Thyroid gland (tissue), 4 donors: Measurements from ENCODE around the gene CDK5. TPM values are rescaled to one million over a fixed set of nuclear protein-coding genes. Genes with fewer than 3 reads are reported as not detected.

ENCODE experiments used
- DNase-seq, 2 donors: peaks; one replicate each; pipeline ENCODE4 v3.0.0-alpha.2; 2019
- H3K27ac ChIP-seq, 3 donors: fragments of 200-600 bp; sonication (generic); 1 replicate in 2 of 3; 2 replicates in 1 of 3; pipeline ENCODE4 v1.5.1; 2016 to 2019; ENCODE audit warnings: mild to moderate bottlenecking in 1 of 3, moderate library complexity in 1 of 3
- H3K27me3 ChIP-seq: fragments of 200-600 bp; sonication (generic); one replicate; pipeline ENCODE4 v1.5.1; 2019
- H3K36me3 ChIP-seq, 2 donors: fragments of 200-600 bp; sonication (generic); one replicate each; pipeline ENCODE4 v1.5.1; 2016 to 2019
- H3K4me1 ChIP-seq, 2 donors: fragments of 200-600 bp; sonication (generic); one replicate each; pipeline ENCODE4 v1.5.1; 2017 to 2019
- H3K4me3 ChIP-seq, 3 donors: fragments of 200-600 bp; sonication (generic); replicated peaks in 1 of 3; 1 replicate in 2 of 3; 2 replicates in 1 of 3; pipeline ENCODE4 v1.5.1; 2016; ENCODE audit warnings: mild to moderate bottlenecking in 1 of 3
- H3K9me3 ChIP-seq: fragments of 200-600 bp; sonication (generic); one replicate; pipeline ENCODE4 v1.5.1; 2017
- POLR2A ChIP-seq, 2 donors: fragments of 450-650 bp; IDR thresholded peaks; one replicate each; pipeline ENCODE4 v1.6.1; 2017; ENCODE audit warnings: antibody characterized with exemption in 2 of 2, mild to moderate bottlenecking in 2 of 2, moderate library complexity in 1 of 2
- WGBS, 2 donors: methylation state at CpG; one replicate each; pipeline ENCODE4 v1.1.5; 2017; 5-methylcytosine and 5-hydroxymethylcytosine counted together
- intact Hi-C: fragments of 100-400 bp; cut with DNase I; formaldehyde crosslinking; loops from one replicate; pipeline ENCODE4 v1.15.1; 2023
- total RNA-seq, 4 donors: library from RNA; depleted of rRNA; stranded (reverse); fragments of >200 nt; gene quantifications; one replicate each; pipeline ENCODE4 v1.2.3, GENCODE V29; 2016
- TF ChIP-seq, protein P1 (sequence below), 6 experiments: fragments of 200-600 bp in 3 of 6; fragments of 450-650 bp in 3 of 6; sonication (generic) in 3 of 6; IDR thresholded peaks; one replicate each; pipeline ENCODE4 v1.5.1; 2016 to 2019; ENCODE audit warnings: antibody characterized with exemption in 6 of 6, mild to moderate bottlenecking in 2 of 6, inconsistent platforms in 1 of 6, moderate library complexity in 1 of 6

CDK5 gene
- total RNA-seq, 4 donors from 2014 or later: 5.3 to 17.4 (median 9.6) TPM

DNA sequence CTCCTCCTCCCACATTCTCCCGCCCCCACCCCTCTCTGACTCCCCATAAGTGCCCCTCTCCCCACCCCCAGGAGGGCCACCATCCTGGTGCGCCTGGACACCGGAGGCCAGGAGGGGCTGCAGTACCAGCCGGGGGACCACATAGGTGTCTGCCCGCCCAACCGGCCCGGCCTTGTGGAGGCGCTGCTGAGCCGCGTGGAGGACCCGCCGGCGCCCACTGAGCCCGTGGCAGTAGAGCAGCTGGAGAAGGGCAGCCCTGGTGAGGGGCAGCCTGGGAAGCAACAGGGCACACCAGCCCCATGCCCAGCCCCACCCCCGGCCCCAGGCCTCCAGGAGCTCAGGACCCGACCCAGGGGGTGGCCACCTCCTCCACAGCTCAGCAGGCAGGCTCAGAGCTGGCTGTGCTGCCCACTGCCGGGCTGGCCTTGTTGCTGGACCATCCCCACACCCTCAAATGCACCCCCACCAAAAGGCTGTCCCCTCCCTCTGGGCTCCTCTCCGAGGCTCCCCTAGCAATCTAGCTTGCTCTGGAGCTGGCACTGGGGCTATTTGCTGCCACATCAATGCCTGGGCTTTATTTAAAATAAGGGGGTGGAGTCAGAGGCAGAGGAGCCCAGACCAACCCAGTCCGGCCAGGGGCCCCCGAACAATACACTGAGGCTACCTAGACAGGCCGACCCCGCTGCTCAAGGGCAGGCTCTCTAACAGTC lies 48.2 kb downstream of the CDK5 start:
- TF ChIP-seq POLR2A (IDR thresholded peaks at IDR 0.05): no peak
- TF ChIP-seq, protein P1, sequence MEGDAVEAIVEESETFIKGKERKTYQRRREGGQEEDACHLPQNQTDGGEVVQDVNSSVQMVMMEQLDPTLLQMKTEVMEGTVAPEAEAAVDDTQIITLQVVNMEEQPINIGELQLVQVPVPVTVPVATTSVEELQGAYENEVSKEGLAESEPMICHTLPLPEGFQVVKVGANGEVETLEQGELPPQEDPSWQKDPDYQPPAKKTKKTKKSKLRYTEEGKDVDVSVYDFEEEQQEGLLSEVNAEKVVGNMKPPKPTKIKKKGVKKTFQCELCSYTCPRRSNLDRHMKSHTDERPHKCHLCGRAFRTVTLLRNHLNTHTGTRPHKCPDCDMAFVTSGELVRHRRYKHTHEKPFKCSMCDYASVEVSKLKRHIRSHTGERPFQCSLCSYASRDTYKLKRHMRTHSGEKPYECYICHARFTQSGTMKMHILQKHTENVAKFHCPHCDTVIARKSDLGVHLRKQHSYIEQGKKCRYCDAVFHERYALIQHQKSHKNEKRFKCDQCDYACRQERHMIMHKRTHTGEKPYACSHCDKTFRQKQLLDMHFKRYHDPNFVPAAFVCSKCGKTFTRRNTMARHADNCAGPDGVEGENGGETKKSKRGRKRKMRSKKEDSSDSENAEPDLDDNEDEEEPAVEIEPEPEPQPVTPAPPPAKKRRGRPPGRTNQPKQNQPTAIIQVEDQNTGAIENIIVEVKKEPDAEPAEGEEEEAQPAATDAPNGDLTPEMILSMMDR (IDR thresholded peaks at IDR 0.05): no peak
- no peak overlapping the region for H3K27ac ChIP-seq
- WGBS, 2 donors: 47 to 63% methylated on average over 2 to 6 of the region's 22 CpGs
- no peaks in the 10 kb centered on the region for H3K9me3 ChIP-seq
- peaks cover 4% of the 10 kb centered on the region for H3K27me3 ChIP-seq
- peaks cover 7 to 33% of the 10 kb centered on the region in 2 donors for H3K4me1 ChIP-seq
- no peaks in the 10 kb centered on the region for H3K36me3 ChIP-seq
- intact Hi-C loops: no loop called here
- no peak for DNase-seq
- no peak overlapping the region for H3K4me3 ChIP-seq

DNA sequence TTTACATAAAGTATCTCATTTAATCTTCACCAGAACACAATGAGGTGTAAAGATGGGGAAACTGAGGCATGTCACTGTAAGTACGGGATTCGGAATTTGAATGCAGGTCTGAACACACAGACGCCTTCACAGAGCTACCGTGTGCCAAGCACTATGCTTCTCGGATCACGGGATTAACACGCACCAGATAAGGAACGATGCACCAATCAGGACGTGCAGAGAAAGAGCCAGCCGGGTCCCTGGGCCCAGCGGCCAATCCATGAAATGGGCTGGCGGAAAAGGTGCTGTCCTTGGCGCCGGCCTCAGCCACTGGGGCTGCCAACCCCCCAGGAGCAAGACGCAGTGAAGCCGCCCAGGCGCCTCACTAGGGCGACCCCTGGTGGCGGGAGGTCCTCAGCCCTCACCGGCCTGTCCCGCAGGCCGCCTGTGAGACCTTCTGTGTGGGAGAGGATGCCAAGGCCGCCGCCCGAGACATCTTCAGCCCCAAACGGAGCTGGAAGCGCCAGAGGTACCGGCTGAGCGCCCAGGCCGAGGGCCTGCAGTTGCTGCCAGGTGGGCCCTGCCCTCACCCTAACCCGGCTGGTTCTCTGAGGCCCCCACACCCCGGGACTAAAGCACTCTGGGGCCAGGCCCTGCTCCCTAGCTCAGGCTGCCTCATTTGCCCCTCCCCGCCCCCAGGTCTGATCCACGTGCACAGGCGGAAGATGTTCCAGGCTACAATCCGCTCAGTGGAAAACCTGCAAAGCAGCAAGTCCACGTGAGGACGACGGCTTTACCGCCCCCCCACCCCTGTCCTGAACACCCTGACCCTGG lies 49.0 kb downstream of the CDK5 start:
- Histone ChIP-seq H3K27ac (peak overlapping the region in 1 of 3 donors; percentile 2), H3K9me3 (no peaks in the 10 kb centered on the region), H3K27me3 (peaks cover 4% of the 10 kb centered on the region), H3K4me3 (no peak overlapping the region), H3K4me1 (peaks cover 4 to 29% of the 10 kb centered on the region in 2 donors), H3K36me3 (no peaks in the 10 kb centered on the region)
- WGBS, 2 donors: 33 to 60% methylated on average over 21 to 32 of the region's 40 CpGs
- intact Hi-C loops: no loop called here
- DNase-seq: peak; percentile 38 to 58
- TF ChIP-seq POLR2A (IDR thresholded peaks at IDR 0.05): no peak
- TF ChIP-seq, protein P1 (IDR thresholded peaks at IDR 0.05): peak; percentile 36 to 82 (median 60)

DNA sequence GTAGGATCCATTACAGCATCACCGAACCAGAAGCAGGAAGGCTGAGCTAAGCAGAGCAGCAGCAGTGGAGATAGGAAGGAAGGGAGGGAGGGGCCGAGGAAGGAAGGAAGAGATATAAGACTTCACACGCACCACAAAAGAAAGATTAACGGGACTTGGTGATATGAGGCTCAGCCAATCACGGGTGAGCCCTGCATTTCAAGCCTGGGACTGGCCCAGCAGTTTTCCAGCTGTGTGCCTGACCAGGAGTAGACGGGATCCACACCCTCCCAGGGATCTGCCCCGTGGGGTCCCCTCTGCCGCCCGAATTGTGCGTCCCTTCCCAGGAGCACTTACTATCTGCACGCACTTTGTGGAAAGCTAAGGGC lies 49.6 kb downstream of the CDK5 start:
- Histone ChIP-seq H3K4me1 (peaks cover 0 to 23% of the 10 kb centered on the region in 2 donors), H3K27me3 (no peaks in the 10 kb centered on the region), H3K4me3 (no peak overlapping the region), H3K36me3 (no peaks in the 10 kb centered on the region), H3K27ac (peak overlapping the region in 1 of 3 donors; percentile 2), H3K9me3 (no peaks in the 10 kb centered on the region)
- no peak for TF ChIP-seq POLR2A (IDR thresholded peaks at IDR 0.05)
- TF ChIP-seq, protein P1 (IDR thresholded peaks at IDR 0.05): no peak
- WGBS, 2 donors: 49 to 62% methylated on average over 11 of the region's 11 CpGs
- no peak for DNase-seq
- intact Hi-C loops: no loop called here

DNA sequence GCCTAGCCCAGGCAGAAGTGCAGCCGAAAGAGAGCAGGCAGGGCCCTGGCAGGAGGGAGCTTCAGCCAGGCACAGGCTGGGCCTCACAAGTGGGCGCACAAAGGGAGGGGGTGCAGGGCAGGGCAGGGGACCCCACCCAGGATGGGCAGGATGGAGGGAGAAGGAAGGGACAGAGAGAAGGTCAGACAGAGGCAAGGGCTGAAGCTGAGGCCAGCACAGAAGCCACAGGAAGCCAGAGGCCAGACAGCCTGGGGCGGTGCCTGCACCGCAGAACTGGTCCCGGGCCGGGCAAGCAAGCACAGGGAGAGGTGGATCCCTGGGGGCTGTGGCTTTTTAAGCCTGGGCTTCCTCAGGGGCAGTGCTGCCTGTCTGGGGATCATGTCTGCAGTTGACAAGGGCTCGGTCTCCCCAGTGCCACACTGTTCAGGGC lies 50.2 kb downstream of the CDK5 start:
- 63 to 90% methylated on average over 7 of the region's 7 CpGs for WGBS, 2 donors
- intact Hi-C loops: no loop called here
- H3K4me3 ChIP-seq: no peak overlapping the region
- peak overlapping the region in 1 of 3 donors; percentile 22 for H3K27ac ChIP-seq
- H3K9me3 ChIP-seq: no peaks in the 10 kb centered on the region
- no peak for DNase-seq
- no peak for TF ChIP-seq POLR2A (IDR thresholded peaks at IDR 0.05)
- TF ChIP-seq, protein P1 (IDR thresholded peaks at IDR 0.05): no peak
- peaks cover 0 to 23% of the 10 kb centered on the region in 2 donors for H3K4me1 ChIP-seq
- H3K36me3 ChIP-seq: no peaks in the 10 kb centered on the region
- H3K27me3 ChIP-seq: no peaks in the 10 kb centered on the region
